HEK293 (cell line): ENCODE data around the gene TAAR5.

Source experiments
- MEIS1 ChIP-seq: sonication (generic); formaldehyde crosslinking; IDR thresholded peaks from 2 replicates; pipeline ENCODE4 v1.8.1; 2022; ENCODE audit warnings: missing genetic modification reagents, mild to moderate bottlenecking, borderline replicate concordance
- PRDM6 ChIP-seq: fragments of 450-650 bp; formaldehyde crosslinking; IDR thresholded peaks from 2 replicates; pipeline ENCODE4 v1.5.1; 2017; ENCODE audit warnings: missing biosample characterization, missing genetic modification characterization
- REPIN1 ChIP-seq: fragments of 450-650 bp; formaldehyde crosslinking; IDR thresholded peaks from 2 replicates; pipeline ENCODE4 v1.5.1; 2017; ENCODE audit warnings: missing biosample characterization, missing genetic modification characterization, low read depth
- SP2 ChIP-seq: fragments of 450-650 bp; formaldehyde crosslinking; IDR thresholded peaks from 2 replicates; pipeline ENCODE4 v1.5.1; 2016; ENCODE audit warnings: missing biosample characterization, missing genetic modification characterization
- ZNF121 ChIP-seq: fragments of 450-650 bp; formaldehyde crosslinking; IDR thresholded peaks from 2 replicates; pipeline ENCODE4 v1.5.1; 2016; ENCODE audit warnings: missing biosample characterization, missing genetic modification characterization
- ZNF155 ChIP-seq: fragments of 450-650 bp; formaldehyde crosslinking; IDR thresholded peaks from 2 replicates; pipeline ENCODE4 v1.5.1; 2016; ENCODE audit warnings: missing biosample characterization, missing genetic modification characterization
- ZNF324 ChIP-seq: fragments of 450-650 bp; formaldehyde crosslinking; IDR thresholded peaks from 2 replicates; pipeline ENCODE4 v1.5.1; 2016; ENCODE audit warnings: missing biosample characterization, missing genetic modification characterization
- ZNF426 ChIP-seq: fragments of 450-650 bp; formaldehyde crosslinking; IDR thresholded peaks from 2 replicates; pipeline ENCODE4 v1.5.1; 2017; ENCODE audit warnings: missing biosample characterization, missing genetic modification characterization, mild to moderate bottlenecking, inconsistent platforms, moderate library complexity
- ZNF544 ChIP-seq: fragments of 450-650 bp; formaldehyde crosslinking; IDR thresholded peaks from 2 replicates; pipeline ENCODE4 v1.5.0; 2017; ENCODE audit warnings: missing biosample characterization, missing genetic modification characterization
- ZNF645 ChIP-seq: fragments of 450-650 bp; formaldehyde crosslinking; IDR thresholded peaks from 2 replicates; pipeline ENCODE4; 2016; ENCODE audit warnings: missing biosample characterization, missing genetic modification characterization
- ZSCAN5A ChIP-seq: fragments of 450-650 bp; formaldehyde crosslinking; IDR thresholded peaks from 2 replicates; pipeline ENCODE4 v1.5.1; 2016; ENCODE audit warnings: missing biosample characterization, missing genetic modification characterization
- TF ChIP-seq, protein P1 (sequence below): fragments of 450-650 bp; formaldehyde crosslinking; IDR thresholded peaks from 2 replicates; pipeline ENCODE4 v1.5.1; 2016; ENCODE audit warnings: missing biosample characterization, missing genetic modification characterization
- TF ChIP-seq, protein P2 (sequence below): fragments of 450-650 bp; formaldehyde crosslinking; IDR thresholded peaks from 2 replicates; pipeline ENCODE4 v1.5.1; 2016; ENCODE audit warnings: missing biosample characterization, missing genetic modification characterization

GRCh38 chr6:132584698-132585097 is 4.8 kb downstream of the TAAR5 start:
- TF ChIP-seq ZNF544 (tag by site-specific recombination) (no peak), ZSCAN5A (no peak), MEIS1 (no peak), SP2 (tag by site-specific recombination) (no peak), ZNF121 (no peak), PRDM6 (tag by site-specific recombination) (no peak), ZNF155 (no peak), REPIN1 (tag by site-specific recombination) (no peak), ZNF426 (tag by site-specific recombination) (no peak), ZNF645 (tag by site-specific recombination) (no peak), ZNF324 (tag by site-specific recombination) (no peak)
- TF ChIP-seq, protein P1, sequence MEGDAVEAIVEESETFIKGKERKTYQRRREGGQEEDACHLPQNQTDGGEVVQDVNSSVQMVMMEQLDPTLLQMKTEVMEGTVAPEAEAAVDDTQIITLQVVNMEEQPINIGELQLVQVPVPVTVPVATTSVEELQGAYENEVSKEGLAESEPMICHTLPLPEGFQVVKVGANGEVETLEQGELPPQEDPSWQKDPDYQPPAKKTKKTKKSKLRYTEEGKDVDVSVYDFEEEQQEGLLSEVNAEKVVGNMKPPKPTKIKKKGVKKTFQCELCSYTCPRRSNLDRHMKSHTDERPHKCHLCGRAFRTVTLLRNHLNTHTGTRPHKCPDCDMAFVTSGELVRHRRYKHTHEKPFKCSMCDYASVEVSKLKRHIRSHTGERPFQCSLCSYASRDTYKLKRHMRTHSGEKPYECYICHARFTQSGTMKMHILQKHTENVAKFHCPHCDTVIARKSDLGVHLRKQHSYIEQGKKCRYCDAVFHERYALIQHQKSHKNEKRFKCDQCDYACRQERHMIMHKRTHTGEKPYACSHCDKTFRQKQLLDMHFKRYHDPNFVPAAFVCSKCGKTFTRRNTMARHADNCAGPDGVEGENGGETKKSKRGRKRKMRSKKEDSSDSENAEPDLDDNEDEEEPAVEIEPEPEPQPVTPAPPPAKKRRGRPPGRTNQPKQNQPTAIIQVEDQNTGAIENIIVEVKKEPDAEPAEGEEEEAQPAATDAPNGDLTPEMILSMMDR (tag by site-specific recombination) = no peak
- TF ChIP-seq, protein P2, sequence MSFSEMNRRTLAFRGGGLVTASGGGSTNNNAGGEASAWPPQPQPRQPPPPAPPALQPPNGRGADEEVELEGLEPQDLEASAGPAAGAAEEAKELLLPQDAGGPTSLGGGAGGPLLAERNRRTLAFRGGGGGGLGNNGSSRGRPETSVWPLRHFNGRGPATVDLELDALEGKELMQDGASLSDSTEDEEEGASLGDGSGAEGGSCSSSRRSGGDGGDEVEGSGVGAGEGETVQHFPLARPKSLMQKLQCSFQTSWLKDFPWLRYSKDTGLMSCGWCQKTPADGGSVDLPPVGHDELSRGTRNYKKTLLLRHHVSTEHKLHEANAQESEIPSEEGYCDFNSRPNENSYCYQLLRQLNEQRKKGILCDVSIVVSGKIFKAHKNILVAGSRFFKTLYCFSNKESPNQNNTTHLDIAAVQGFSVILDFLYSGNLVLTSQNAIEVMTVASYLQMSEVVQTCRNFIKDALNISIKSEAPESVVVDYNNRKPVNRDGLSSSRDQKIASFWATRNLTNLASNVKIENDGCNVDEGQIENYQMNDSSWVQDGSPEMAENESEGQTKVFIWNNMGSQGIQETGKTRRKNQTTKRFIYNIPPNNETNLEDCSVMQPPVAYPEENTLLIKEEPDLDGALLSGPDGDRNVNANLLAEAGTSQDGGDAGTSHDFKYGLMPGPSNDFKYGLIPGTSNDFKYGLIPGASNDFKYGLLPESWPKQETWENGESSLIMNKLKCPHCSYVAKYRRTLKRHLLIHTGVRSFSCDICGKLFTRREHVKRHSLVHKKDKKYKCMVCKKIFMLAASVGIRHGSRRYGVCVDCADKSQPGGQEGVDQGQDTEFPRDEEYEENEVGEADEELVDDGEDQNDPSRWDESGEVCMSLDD (tag by site-specific recombination) = no peak
